Smooth muscle cell (in vitro differentiated cells): Measurements from ENCODE around the gene ZNF30. TPM values are rescaled to one million over a fixed set of nuclear protein-coding genes. Genes with fewer than 3 reads are reported as not detected.
"Not testable (repeated sequence)": the region's sequence is repeated elsewhere in the genome, so short reads cannot be mapped to it uniquely, and the experiment has no call there.

Experiments
- DNase-seq: peaks from one replicate; lab custom pipeline; 2025; ENCODE audit not compliant: unreplicated experiment; lab: John Stamatoyannopoulos, UW
- H2AFZ ChIP-seq: fragments of 200-600 bp; sonication (generic); 2 replicates; pipeline ENCODE4 v1.6.0; 2016; ENCODE audit warnings: antibody characterized with exemption, low read depth, mild to moderate bottlenecking
- H3F3A ChIP-seq: fragments of 200-600 bp; sonication (generic); 2 replicates; pipeline ENCODE4 v1.6.0; 2017; ENCODE audit warnings: antibody characterized with exemption, low read depth
- H3K27ac ChIP-seq: fragments of 200-600 bp; sonication (generic); 2 replicates; pipeline ENCODE4 v1.5.1; 2016; ENCODE audit warnings: low read depth, mild to moderate bottlenecking
- H3K27me3 ChIP-seq: fragments of 200-600 bp; sonication (generic); 2 replicates; pipeline ENCODE4 v1.6.1; 2016; ENCODE audit warnings: low read depth, mild to moderate bottlenecking
- H3K36me3 ChIP-seq: fragments of 200-600 bp; sonication (generic); 2 replicates; pipeline ENCODE4 v1.5.1; 2016; ENCODE audit warnings: low read depth
- H3K4me1 ChIP-seq: fragments of 200-600 bp; sonication (generic); 2 replicates; pipeline ENCODE4 v1.5.1; 2016; ENCODE audit warnings: low read depth
- H3K4me2 ChIP-seq: fragments of 200-600 bp; sonication (generic); 2 replicates; pipeline ENCODE4 v1.6.0; 2016; ENCODE audit warnings: mild to moderate bottlenecking
- H3K4me3 ChIP-seq: fragments of 200-600 bp; sonication (generic); 2 replicates; pipeline ENCODE4 v1.5.1; 2016; ENCODE audit warnings: mild to moderate bottlenecking
- H3K79me2 ChIP-seq: fragments of 200-600 bp; sonication (generic); 2 replicates; pipeline ENCODE4 v1.6.0; 2016; ENCODE audit warnings: low read depth, mild to moderate bottlenecking
- H3K9ac ChIP-seq: fragments of 200-600 bp; sonication (generic); 2 replicates; pipeline ENCODE4 v1.6.0; 2016; ENCODE audit warnings: low read depth
- H3K9me3 ChIP-seq: fragments of 200-600 bp; sonication (generic); replicated peaks from 2 replicates; pipeline ENCODE4 v1.5.1; 2016; ENCODE audit warnings: low read depth
- H4K20me1 ChIP-seq: fragments of 200-600 bp; sonication (generic); 2 replicates; pipeline ENCODE4 v1.6.0; 2016; ENCODE audit warnings: low read depth
- CTCF ChIP-seq: fragments of 200-600 bp; sonication (generic); IDR thresholded peaks from 2 replicates; pipeline ENCODE4 v1.5.1; 2017; ENCODE audit warnings: borderline replicate concordance, mild to moderate bottlenecking, antibody characterized with exemption; ENCODE audit not compliant: insufficient read depth, poor library complexity, severe bottlenecking
- whole genome bisulfite sequencing: methylation state at CpG from one replicate; pipeline ENCODE4 v1.1.7; 2016; ENCODE audit warnings: low lambda C conversion rate; 5-methylcytosine and 5-hydroxymethylcytosine counted together
- polyA plus RNA-seq: library from polyadenylated mRNA; unstranded; fragments of >200 nt; fragmentation: Nextera tagmentation; extraction: Ambion mirVana; gene quantifications from 2 replicates; pipeline ENCODE4 v1.2.1, GENCODE V29; 2016
- total RNA-seq: library from RNA; depleted of rRNA; stranded (reverse); fragments of >200 nt; gene quantifications from 2 replicates; pipeline ENCODE4 v1.2.3, GENCODE V29; 2014

ZNF30 gene
- total and polyA plus RNA-seq, 2 experiments from 2014 or later = 1.2 to 2.3 TPM

DNA sequence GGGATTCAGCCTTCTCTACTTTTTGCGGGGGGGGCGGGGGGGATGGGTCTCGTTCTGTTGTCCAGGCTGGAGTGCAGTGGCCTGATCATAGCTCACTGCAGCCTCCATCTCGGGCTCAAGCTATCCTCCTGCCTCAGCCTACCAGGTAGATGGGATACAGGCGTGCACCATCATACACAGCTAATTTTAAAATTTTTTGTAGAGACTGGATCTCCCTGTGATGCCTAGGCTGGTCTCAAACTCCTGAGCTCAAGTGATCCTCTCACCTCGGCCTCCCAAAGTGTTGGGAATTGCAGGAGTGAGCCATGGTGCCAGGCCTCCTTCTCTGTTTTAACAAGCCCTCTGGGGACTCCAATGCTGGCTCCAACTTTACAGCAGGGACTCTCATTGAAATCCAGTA is 37.9 kb downstream of the ZNF30 start:
- WGBS = 60% methylated on average over 5 of the region's 6 CpGs

GRCh38 chr19:34965505-34965904 is 38.8 kb downstream of the ZNF30 start:
- not testable (repeated sequence) for H3K4me1 ChIP-seq, H3K9me3 ChIP-seq, H3K4me2 ChIP-seq, H3K36me3 ChIP-seq, H3K27me3 ChIP-seq, H3F3A ChIP-seq, H4K20me1 ChIP-seq, H3K4me3 ChIP-seq, H3K27ac ChIP-seq, H2AFZ ChIP-seq, H3K9ac ChIP-seq, DNase-seq
- peaks cover 16% of the 10 kb centered on the region for H3K79me2 ChIP-seq
- 83% methylated on average over 5 of the region's 5 CpGs for WGBS

More for the DNA sequence above, 37.9 kb downstream of the ZNF30 start:
- DNase-seq = no peak
- Histone ChIP-seq H3K36me3 (no peaks in the 10 kb centered on the region), H2AFZ (no peak overlapping the region), H3K4me1 (peaks cover 4% of the 10 kb centered on the region), H3K9ac (no peak overlapping the region), H3K27me3 (no peaks in the 10 kb centered on the region), H3K9me3 (no peaks in the 10 kb centered on the region), H3K4me2 (no peak overlapping the region), H4K20me1 (peaks cover 4% of the 10 kb centered on the region), H3F3A (no peaks in the 10 kb centered on the region), H3K79me2 (peaks cover 16% of the 10 kb centered on the region), H3K4me3 (no peak overlapping the region), H3K27ac (no peak overlapping the region)
- no peak for TF ChIP-seq CTCF

GRCh38 chr19:34967551-34967950 is 40.8 kb downstream of the ZNF30 start:
- Histone ChIP-seq H3K27me3 (no peaks in the 10 kb centered on the region), H3K9ac (no peak overlapping the region), H4K20me1 (peaks cover 3% of the 10 kb centered on the region), H3K36me3 (no peaks in the 10 kb centered on the region), H3K79me2 (peaks cover 9% of the 10 kb centered on the region), H3F3A (no peaks in the 10 kb centered on the region), H3K27ac (no peak overlapping the region), H3K4me3 (no peak overlapping the region), H3K9me3 (no peaks in the 10 kb centered on the region), H3K4me1 (peaks cover 4% of the 10 kb centered on the region), H2AFZ (no peak overlapping the region), H3K4me2 (no peak overlapping the region)
- no peak for DNase-seq
- no peak for TF ChIP-seq CTCF
- WGBS = 80% methylated on average over 6 of the region's 6 CpGs

DNA sequence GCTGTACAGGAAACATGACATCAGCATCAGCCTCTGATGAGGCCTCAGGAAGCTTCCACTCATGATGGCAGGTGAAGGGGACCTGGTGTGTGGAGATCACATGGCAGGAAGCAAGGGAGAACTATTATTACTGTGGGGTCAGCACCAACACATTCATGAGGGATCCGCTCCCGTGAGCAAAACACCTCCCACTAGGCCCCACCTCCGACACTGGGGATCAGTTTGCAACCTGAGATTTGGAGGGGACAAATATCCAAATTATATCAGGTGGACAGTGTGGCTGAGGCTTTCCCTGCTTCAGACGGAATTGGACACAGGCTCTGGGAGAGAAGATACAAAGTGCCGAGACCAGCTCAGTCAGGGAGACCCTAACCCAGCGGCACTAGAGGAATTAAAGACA is 43.0 kb downstream of the ZNF30 start:
- 94% methylated on average over 6 of the region's 6 CpGs for WGBS
- DNase-seq = no peak
- Histone ChIP-seq H3K4me1 (no peaks in the 10 kb centered on the region), H3F3A (no peaks in the 10 kb centered on the region), H3K27ac (no peak overlapping the region), H3K9ac (no peak overlapping the region), H3K9me3 (no peaks in the 10 kb centered on the region), H3K4me3 (no peak overlapping the region), H4K20me1 (no peaks in the 10 kb centered on the region), H3K4me2 (no peak overlapping the region), H2AFZ (no peak overlapping the region), H3K79me2 (no peaks in the 10 kb centered on the region), H3K36me3 (no peaks in the 10 kb centered on the region), H3K27me3 (no peaks in the 10 kb centered on the region)
- no peak for TF ChIP-seq CTCF

DNA sequence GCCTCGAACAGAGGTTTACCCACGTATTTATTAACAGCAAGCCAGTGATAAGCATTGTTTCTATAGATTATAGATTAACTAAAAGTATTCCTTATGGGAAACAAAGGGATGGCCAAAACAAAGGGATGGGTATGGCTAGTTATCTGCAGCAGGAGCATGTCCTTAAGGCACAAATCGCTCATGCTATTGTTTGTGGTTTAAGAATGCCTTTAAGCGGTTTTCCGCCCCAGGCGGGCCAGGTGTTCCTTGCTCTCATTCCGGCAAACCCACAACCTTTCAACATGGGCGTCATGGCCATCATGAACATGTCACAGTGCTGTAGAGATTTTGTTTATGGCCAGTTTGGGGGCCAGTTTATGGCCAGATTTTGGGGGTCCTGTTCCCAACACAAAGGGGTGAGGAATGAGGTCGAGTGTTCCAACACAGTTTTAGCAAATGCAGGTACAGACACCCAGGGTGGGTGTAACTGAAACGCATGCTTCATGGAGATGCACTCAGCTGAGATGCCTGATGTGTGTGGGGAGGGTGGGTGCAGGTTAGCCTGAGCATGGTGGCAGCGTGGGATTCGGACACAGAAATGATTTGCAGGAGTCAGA is 43.6 kb downstream of the ZNF30 start:
- H2AFZ ChIP-seq, H3K79me2 ChIP-seq, H3K4me2 ChIP-seq, H3K36me3 ChIP-seq, H3K4me3 ChIP-seq, H3F3A ChIP-seq, H3K4me1 ChIP-seq, H4K20me1 ChIP-seq, H3K9me3 ChIP-seq, H3K9ac ChIP-seq, DNase-seq, H3K27me3 ChIP-seq, H3K27ac ChIP-seq: not testable (repeated sequence)
- WGBS = 87% methylated on average over 12 of the region's 12 CpGs
